Activated CD4-positive, alpha-beta T cell treated with anti-CD3 and anti-CD28 coated beads for 1 hour (primary cell): ENCODE measurements around the gene FAF1.
"Not testable (repeated sequence)": the region's sequence is repeated elsewhere in the genome, so short reads cannot be mapped to it uniquely, and the experiment has no call there.

ENCODE experiments used
- DNase-seq: peaks from one replicate; pipeline ENCODE4 v3.0.0-alpha.2; 2020

FAF1 gene

DNA sequence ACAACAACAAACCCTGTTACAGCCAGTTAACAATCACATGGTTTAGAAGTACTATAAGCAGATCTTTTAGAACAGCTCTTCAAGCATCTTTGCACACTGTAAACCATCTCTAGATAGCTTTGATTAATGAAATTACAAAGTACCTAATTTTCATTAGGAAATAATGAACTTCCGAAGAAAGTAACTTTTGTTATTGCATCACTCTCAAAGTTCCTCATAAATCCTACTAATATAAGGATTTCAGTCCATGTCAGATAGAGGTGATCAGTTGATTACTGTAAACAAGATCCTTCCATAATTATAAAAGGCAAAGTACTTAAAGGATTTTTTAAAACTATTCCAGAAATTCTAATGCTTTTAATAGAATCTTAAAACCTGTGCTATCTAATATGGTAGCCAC, 58.2 kb downstream of the FAF1 start:
- no peak for DNase-seq

DNA sequence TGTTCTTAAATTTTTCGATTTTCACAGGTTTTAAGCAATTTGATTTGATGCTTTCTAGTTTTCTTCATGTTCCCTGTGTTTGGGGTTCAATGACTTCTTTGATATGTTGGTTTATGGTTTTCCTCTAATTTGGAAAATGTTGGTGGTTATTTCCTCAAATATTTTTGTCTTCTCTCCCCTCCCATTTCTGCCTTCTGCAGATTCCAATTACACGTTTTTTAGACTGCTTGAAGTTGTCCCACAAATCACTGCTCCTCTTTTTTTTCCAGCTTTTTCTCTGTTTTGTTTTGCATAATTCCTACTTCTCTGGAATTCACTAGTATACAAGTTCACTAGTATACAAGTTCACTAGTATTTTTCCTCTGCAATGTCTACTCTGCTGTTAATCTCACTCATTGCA, 61.3 kb downstream of the FAF1 start:
- DNase-seq, result no peak

DNA sequence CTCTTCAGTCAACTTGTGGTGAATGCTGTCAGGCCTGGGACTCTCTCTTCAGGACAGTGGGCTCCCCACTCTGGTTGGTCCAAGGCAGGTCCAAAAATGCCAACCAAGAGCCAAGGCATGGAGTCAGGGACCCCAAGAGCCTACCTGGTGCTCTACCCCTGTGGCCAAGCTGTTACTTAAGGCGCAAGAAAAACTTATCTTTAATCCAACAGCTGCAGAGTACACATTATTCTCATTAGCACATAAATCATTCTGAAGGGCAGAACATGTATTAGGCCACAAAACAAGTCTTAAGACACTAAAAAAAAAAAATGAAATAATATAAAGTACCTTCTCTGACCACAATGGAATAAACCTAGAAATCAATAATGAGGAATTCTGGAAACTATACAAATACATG, 65.7 kb downstream of the FAF1 start:
- no peak for DNase-seq

DNA sequence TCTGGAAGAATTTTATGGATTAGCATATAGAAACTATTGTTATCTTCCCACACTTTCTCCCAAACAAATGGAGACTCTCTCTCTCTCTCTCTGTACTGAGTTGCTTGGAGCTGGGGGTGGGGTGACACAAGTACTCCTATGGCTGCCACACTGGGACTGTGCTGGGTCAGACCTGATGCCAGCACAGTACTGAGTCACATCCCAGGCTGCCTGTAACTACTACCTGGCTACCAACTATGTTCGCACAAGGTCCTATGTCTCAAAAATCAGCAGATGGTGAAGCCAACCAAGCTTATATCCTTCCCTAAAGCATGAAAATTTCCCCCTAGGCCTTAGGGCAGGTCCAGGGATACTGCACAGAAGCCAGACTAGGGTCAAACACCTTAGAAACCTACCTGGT, 66.6 kb downstream of the FAF1 start:
- no peak for DNase-seq

DNA sequence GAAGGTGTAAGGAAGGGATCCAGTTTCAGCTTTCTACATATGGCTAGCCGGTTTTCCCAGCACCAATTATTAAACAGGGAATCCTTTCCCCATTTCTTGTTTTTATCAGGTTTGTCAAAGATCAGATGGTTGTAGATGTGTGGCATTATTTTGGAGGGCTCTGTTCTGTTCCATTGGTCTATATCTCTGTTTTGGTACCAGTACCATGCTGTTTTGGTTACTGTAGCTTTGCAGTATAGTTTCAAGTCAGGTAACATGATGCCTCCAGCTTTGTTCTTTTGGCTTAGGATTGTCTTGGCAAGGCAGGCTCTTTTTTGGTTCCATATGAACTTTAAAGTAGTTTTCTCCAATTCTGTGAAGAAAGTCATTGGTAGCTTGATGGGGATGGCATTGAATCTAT, 72.5 kb downstream of the FAF1 start:
- not testable (repeated sequence) for DNase-seq

DNA sequence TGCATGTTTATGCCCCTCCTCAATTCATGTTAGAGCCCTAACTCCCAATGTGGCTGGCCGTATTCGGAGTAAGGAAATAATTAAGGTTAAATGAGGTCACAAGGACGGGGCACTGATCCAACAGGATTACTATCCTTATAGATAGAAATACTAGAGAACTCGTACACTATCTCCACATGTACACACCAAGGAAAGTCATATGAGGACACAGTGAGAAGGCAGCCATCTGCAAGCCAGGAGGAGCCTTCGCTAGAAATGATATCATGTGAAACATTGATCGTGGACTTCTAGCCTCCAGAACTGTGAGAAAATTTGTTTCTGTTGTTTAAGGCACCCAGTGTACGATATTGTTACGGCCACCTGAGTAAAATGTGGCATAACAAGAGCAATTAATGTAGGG, 79.7 kb downstream of the FAF1 start:
- DNase-seq, result no peak

DNA sequence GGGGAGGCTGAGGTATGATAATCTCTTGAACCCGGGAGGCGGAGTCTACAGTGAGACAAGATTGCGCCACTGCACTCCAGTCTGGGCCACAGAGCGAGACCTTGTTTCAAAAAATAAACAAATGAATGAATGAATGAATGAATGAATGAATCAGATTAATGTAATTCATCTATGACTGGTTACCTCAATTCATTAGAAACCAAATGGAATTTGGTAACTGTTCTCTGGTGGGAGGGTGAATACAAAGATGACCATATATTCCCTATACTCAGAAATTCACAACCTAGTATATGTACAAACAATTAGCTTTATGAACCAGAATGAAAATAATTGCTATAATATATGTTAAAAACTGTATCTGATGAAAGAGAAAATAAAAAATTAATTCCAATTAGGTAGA, 80.9 kb downstream of the FAF1 start:
- DNase-seq, result no peak

DNA sequence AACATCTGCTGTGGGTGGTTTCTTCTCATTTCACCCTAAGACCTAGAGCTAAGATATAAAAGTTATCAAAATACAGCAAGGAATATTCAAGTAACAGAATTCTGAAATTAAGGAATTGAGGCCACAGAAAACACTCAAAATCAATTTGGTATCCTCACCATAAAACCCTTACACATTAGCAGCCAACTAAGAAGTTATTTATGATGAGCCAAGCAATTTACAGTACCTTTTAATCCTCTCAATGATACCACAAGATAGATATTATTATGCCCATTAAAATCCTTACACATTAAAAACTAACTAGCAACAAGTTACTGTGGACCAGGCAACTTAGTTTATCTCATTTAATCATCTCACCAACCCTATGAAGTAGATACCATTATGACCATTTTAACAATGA, 81.6 kb downstream of the FAF1 start:
- no peak for DNase-seq

- no peak for DNase-seq
Observed at GRCh38 chr1:50877641-50878040, 82.4 kb downstream of the FAF1 start.

DNA sequence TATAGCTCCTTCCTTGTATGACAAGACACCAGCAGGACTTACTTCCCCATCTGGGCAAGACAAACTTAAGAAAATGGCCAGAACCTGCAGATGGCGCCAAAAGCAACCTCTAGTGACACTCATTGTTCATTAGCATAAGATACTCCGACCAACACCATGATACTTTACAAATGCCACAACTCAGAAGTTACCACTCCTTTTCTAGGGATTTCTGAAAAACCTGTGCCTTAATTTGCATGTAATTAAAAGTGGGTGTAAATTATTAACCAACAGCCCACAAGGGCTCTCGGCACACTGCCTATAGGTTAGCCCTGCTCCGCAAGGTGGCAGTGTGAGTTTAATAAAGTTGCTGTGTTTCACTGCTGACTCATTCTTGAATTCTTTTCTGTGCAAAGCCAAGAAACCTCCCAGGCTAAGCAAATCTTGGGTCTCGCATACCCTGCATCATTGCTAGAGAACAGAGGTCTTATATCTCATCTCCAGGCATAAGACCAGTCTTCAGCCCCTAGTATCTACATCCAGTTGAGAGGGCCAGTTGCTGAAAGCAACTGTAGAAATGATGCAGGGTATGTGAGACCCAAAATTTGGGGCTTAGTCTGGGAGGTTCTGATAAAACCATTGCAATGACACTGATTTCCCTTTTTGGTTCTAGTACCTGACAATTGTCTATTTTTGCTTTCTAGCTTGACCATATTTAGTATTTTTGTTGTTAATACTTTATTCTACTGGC, 86.4 kb downstream of the FAF1 start:
- DNase-seq, result peak; percentile 39

GRCh38 chr1:50864845-50865244, 95.2 kb downstream of the FAF1 start:
- DNase-seq, result not testable (repeated sequence)

- DNase-seq, result no peak
Observed at GRCh38 chr1:50861772-50862171, 98.3 kb downstream of the FAF1 start.

DNA sequence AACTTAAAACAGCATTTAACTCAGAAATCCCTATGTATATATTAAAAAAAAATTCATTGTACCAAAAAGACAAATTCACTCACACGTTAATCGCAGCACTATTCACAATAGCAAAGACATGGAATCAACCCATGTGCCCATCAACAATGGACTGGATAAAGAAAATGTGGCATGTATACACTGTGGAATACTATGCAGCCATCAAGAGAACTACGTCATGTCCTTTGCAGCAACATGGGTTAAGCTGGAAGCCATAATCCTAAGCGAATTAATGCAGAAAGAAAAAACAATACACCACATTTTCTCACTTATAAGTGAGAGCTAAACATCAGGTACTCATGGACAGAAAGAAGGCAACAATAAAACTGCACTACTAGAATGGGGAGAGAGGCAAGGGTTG, 99.4 kb downstream of the FAF1 start:
- DNase-seq, result no peak

DNA sequence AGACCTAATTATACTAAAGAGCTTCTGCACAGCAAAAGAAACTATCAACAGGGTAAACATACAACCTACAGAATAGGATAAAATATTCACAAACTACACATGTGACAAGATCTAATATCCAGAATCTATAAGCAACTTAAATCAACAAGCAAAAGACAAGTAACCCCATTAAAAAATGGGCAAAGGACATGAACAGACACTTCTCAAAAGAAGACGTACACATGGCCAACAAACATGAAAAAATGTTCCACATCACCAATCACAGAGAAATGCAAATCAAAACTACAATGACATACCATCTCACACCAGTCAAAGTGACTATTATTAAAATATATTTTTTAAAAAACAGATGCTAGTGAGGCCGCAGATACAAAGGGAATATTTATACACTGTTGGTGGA, 99.8 kb downstream of the FAF1 start:
- DNase-seq, result no peak

GRCh38 chr1:50859657-50860056, 100.4 kb downstream of the FAF1 start:
- DNase-seq, result no peak

GRCh38 chr1:50858761-50859160, 101.3 kb downstream of the FAF1 start:
- no peak for DNase-seq

DNA sequence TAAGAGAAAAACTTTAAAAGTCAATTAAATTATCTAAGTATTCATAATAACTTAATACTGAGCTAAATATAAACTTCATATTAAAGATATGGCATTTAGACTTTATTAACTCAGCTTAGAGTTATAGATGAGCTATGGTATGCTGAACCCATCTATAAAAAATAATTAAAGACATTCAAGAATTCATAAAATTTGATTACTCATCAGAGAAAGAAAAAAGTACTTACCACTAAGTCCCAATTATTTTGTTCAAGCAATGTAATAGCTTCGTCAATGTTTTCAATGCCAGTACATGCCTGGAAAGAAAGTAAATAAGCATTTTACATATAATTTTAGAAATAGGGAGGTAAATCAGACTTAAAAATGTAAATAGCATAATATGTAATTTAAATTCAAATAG, 102.4 kb downstream of the FAF1 start:
- DNase-seq, result no peak

GRCh38 chr1:50853325-50853724, 106.7 kb downstream of the FAF1 start:
- no peak for DNase-seq

DNA sequence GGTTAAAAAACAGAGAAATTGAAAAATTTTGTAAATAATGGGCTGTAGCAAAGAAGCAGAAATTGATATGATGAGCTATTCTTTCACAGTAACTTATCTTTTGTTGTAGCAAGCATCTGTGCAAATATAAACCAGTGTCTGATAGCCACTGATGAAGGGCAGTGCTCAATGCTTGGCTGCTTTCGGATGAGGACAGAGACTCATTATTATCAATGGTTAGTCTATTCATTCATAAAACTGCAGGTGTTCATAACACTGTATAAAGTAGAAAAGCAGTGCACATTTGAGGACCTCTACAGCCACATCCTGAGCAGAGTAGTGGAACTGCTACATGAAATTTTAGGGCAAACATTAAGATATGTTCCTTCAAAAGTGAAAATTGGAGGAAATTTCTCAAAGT, 107.2 kb downstream of the FAF1 start:
- no peak for DNase-seq

- DNase-seq, result no peak
Observed at GRCh38 chr1:50851466-50851865, 108.6 kb downstream of the FAF1 start.

GRCh38 chr1:50851034-50851433, 109.0 kb downstream of the FAF1 start:
- DNase-seq, result no peak

GRCh38 chr1:50847303-50847702, 112.8 kb downstream of the FAF1 start:
- DNase-seq, result no peak

- DNase-seq, result no peak
Observed at GRCh38 chr1:50846224-50846839, 113.7 kb downstream of the FAF1 start.

DNA sequence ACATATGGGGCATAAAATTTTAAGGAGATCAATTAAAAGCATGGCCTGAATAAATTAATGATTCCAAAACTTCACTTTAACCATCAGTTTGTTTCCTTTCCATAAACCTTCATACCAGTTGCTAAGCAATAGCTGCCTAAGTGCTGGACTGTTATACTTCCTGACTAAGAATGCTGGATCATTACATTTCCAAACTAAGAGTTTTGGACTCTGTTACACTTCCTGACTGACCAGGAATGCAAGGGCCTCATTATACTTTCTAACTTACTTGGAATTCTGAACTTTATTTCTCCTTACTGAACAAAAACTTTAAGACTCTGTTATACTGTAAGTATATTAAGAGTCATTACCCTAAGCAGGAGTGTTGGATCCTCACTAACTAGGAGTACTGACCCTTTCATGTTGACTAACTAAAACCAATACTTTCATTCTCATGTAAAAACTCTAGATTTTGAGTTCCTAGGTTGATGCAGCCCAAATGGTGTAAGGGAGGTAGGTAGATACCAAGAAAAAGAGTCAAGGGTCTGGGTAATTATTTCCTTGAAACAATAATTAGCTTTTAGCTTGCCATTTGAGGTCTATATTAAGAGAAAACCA, 118.2 kb downstream of the FAF1 start:
- DNase-seq, result no peak

- no peak for DNase-seq
Observed at GRCh38 chr1:50836117-50836516, 124.0 kb downstream of the FAF1 start.
